MCF 10A (cell line): Measurements from ENCODE around the gene PRUNE2. TPM values are rescaled to one million over a fixed set of nuclear protein-coding genes. Genes with fewer than 3 reads are reported as not detected.

Experiments used
- BruUV-seq: library from RNA; stranded (reverse); fragments of 400-500 nt; replicated peaks from 2 replicates; lab custom pipeline; 2021; lab: Mats Ljungman, UMichigan
- CTCF ChIA-PET: fragments of 300-600 bp; sonication (Branson Sonifier 250); formaldehyde crosslinking; extraction: SDS; loops from one replicate; lab custom pipeline; 2021; ENCODE audit warnings: antibody characterized with exemption, inconsistent platforms; lab: Yijun Ruan, JAX
- POLR2A ChIA-PET: fragments of 300-600, 350-650 bp; sonication (Branson Sonifier 250); formaldehyde crosslinking; extraction: SDS; loops from one replicate; lab custom pipeline; 2020; ENCODE audit warnings: antibody characterized with exemption, inconsistent platforms; lab: Yijun Ruan, JAX
- DNase-seq: peaks from one replicate; pipeline ENCODE4 v3.0.0-alpha.2; 2018; ENCODE audit not compliant: unreplicated experiment
- H3K27ac Mint-ChIP-seq: one replicate; pipeline ENCODE4 v1.8.0; 2022; ENCODE audit warnings: mild to moderate bottlenecking, low read depth, mixed read lengths; ENCODE audit not compliant: unreplicated experiment
- H3K27me3 Mint-ChIP-seq: one replicate; pipeline ENCODE4 v1.8.0; 2022; ENCODE audit warnings: mixed read lengths; ENCODE audit not compliant: insufficient read depth, unreplicated experiment
- H3K36me3 Mint-ChIP-seq: one replicate; pipeline ENCODE4 v1.8.0; 2022; ENCODE audit warnings: mild to moderate bottlenecking, moderate library complexity, mixed read lengths; ENCODE audit not compliant: insufficient read depth, unreplicated experiment
- H3K4me1 Mint-ChIP-seq: one replicate; pipeline ENCODE4 v1.8.0; 2022; ENCODE audit warnings: mixed read lengths; ENCODE audit not compliant: insufficient read depth, unreplicated experiment
- H3K4me3 Mint-ChIP-seq: one replicate; pipeline ENCODE4 v1.8.0; 2022; ENCODE audit warnings: mild to moderate bottlenecking, moderate library complexity, mixed read lengths; ENCODE audit not compliant: unreplicated experiment
- H3K9me3 Mint-ChIP-seq: one replicate; pipeline ENCODE4 v1.8.0; 2022; ENCODE audit warnings: mixed read lengths; ENCODE audit not compliant: unreplicated experiment
- CTCF ChIP-seq: fragments of 200-600 bp; IDR thresholded peaks from one replicate; pipeline ENCODE4 v1.8.0; 2022; ENCODE audit warnings: antibody characterized with exemption, mild to moderate bottlenecking; ENCODE audit not compliant: unreplicated experiment
- intact Hi-C: fragments of 100-400 bp; cut with micrococcal nuclease; formaldehyde crosslinking; loops from 2 replicates; pipeline ENCODE4 v1.14.1; 2022
- total RNA-seq: library from RNA; stranded (reverse); gene quantifications from 2 replicates; pipeline ENCODE4 v1.2.3, GENCODE V29; 2022

The PRUNE2 gene
- total RNA-seq, 1 experiment from 2014 or later = 0.63 TPM

DNA sequence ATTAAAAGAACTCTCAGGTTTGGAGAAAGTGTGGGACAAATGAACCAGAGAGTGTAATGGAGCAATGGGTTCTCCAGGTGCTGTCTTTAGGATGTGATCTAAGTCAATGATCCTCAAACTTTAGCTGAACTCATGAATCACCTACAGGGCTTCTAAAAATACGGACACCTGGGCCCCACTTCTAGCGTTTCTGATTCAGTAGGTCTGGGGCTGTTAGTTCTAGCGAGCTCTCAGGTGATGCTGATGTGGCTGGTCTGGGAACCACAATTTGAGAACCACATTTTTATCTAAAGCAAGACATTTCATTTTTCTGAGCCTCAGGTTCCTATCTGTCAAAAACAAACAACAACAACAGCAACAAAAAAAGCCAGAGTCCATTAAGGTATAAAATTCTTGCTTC is 176.8 kb downstream of the PRUNE2 start:
- POLR2A ChIA-PET = interaction anchor here (0.7 kb wide), 1 partner anchor 17 kb away, joined by 3 read pairs; no protein-coding TSS in a partner anchor
- Mint-ChIP-seq H3K36me3 (no peaks in the 10 kb centered on the region), H3K4me3 (no peak overlapping the region), H3K4me1 (no peaks in the 10 kb centered on the region), H3K27me3 (no peaks in the 10 kb centered on the region), H3K27ac (no peak overlapping the region), H3K9me3 (no peaks in the 10 kb centered on the region)
- BruUV-seq = no TSS peak
- intact Hi-C loops = no loop called here
- no peak for DNase-seq
- CTCF ChIA-PET = interaction anchor here (0.6 to 2.7 kb wide), 5 partner anchors 15 to 282 kb away, joined by 3 to 8 read pairs (median 3); no protein-coding TSS in a partner anchor
- TF ChIP-seq CTCF = no peak

DNA sequence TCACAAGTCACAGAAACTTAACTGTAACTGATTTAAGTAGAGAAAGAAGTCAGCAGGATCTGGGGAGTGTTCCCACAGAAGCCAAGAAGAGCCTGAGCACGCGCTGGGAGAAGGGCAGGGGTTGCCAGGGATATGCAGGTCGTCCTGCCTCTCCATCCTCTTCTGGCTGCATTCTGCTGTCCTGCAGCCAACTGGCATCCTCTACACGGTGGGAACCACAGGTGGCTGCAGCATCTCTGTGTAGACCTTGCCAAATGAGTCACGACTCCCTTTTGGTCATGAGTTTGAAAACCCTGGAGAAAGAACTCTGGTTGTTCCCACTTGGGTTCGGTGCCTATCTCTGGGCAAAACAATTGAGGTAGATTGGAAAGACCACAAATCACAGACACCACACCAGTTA is 180.0 kb downstream of the PRUNE2 start:
- Mint-ChIP-seq H3K9me3 (no peaks in the 10 kb centered on the region), H3K27me3 (no peaks in the 10 kb centered on the region), H3K4me1 (no peaks in the 10 kb centered on the region), H3K4me3 (no peak overlapping the region), H3K27ac (no peak overlapping the region), H3K36me3 (no peaks in the 10 kb centered on the region)
- BruUV-seq = no TSS peak
- intact Hi-C loops = no loop called here
- no peak for TF ChIP-seq CTCF
- ChIA-PET POLR2A (no interaction called here), CTCF (no interaction called here)
- no peak for DNase-seq

DNA sequence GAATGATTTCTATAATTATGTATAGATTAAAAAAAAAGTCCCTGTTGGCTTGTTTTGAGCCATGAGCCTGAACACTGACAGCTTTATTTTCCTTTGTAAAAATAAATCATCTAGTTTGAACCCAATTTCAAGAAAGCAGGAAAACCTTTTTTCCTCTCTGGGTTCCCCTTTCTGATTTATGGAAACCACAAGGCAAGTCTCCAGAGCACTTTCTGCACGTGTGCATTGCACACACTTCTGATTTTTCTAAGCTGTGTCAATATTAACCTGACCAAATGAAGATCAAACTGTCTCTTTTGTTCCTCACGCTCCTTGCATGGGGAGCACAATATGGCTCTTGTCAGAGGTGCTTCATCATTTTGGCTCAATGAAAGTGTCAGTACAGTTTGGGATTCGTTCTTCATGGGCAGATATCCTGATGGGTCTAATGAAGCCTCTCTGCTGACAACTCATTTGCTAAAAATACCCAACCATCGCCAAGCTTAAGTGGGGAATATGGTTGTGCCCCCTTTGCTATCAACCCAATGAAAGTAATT is 180.8 kb downstream of the PRUNE2 start:
- Mint-ChIP-seq H3K9me3 (no peaks in the 10 kb centered on the region), H3K4me1 (no peaks in the 10 kb centered on the region), H3K36me3 (no peaks in the 10 kb centered on the region), H3K27ac (no peak overlapping the region), H3K27me3 (no peaks in the 10 kb centered on the region), H3K4me3 (no peak overlapping the region)
- DNase-seq = no peak
- CTCF ChIA-PET = interaction anchor here (0.6 to 0.9 kb wide), 2 partner anchors 18 to 61 kb away, joined by 3 to 4 read pairs; no protein-coding TSS in a partner anchor
- BruUV-seq = no TSS peak
- intact Hi-C loops = no loop called here
- POLR2A ChIA-PET = no interaction called here
- no peak for TF ChIP-seq CTCF

- POLR2A ChIA-PET = no interaction called here
- Mint-ChIP-seq H3K27me3 (no peaks in the 10 kb centered on the region), H3K27ac (no peak overlapping the region), H3K36me3 (no peaks in the 10 kb centered on the region), H3K9me3 (no peaks in the 10 kb centered on the region), H3K4me1 (no peaks in the 10 kb centered on the region), H3K4me3 (no peak overlapping the region)
- no peak for TF ChIP-seq CTCF
- intact Hi-C loops = no loop called here
- no peak for DNase-seq
- CTCF ChIA-PET = interaction anchor here (0.5 to 2.0 kb wide), 3 partner anchors 27 to 273 kb away, joined by 3 to 7 read pairs (median 4); no protein-coding TSS in a partner anchor
- no TSS peak for BruUV-seq
These were observed 185.7 kb downstream of the PRUNE2 start for GRCh38 chr9:76720245-76720644.
